ENCODE results near the gene TGFBR2. TPM values are rescaled to one million over a fixed set of nuclear protein-coding genes. Genes with fewer than 3 reads are reported as not detected.
A peak's percentile ranks its signal among the peaks of the same experiment; 100 is the strongest.
"Not testable (repeated sequence)": the region's sequence is repeated elsewhere in the genome, so short reads cannot be mapped to it uniquely, and the experiment has no call there.

The TGFBR2 gene
- polyA plus RNA-seq, 1 donor from 2014 or later = 76.8 TPM

DNA sequence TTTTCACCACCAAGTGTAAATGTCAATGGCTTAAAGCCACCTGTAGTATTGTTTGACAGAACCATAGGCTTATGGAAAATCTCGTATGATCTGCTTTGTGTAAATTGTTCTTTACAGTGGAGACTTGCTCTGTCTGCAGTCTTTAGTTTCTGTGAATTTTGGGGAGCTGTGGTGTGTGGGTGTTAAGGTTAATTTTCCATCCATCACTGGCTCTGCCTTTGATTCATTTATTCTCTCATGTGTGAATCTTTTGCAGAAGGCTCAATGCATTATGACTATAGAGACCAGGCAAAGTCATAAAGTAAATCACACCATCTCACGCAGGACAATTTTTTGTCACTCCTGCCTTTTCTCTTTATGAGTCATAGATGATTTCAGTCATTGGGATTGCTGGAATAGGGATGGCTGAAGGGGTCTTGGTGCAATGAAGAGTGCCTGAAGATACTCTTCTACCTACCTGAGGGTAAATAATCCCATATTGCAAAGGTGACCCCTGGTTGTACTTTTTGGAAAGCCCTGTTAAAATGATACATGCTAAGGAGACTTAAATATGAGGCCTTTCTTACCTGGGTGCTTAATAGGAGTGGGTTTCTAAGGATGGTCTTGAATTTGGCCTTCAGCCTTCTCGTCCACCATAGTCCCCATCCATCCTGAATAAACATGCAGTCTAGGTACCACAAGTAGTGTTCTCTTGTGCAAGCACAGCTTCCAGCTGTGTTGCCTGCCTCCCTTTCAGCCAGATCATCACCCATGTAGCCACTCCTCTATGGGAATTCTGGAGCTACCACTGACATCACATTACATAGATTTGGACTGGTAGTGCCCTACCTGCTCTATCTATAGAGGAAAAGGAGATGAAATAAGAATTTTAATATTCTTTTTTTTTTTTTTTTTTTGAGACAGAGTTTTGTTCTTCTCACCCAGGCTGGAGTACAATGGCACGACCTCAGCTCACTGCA lies 14.3 kb downstream of the TGFBR2 start:
- H3K36me3 Mint-ChIP-seq = no peaks in the 10 kb centered on the region
- peak overlapping the region; percentile 10 to 91 (median 64) for H3K4me3 Mint-ChIP-seq
- H3K4me1 Mint-ChIP-seq = peaks cover 68 to 77% (median 77%) of the 10 kb centered on the region in 3 donors
- no peaks in the 10 kb centered on the region for H3K27me3 Mint-ChIP-seq
- no peaks in the 10 kb centered on the region for H3K9me3 Mint-ChIP-seq
- H3K27ac Mint-ChIP-seq = peak overlapping the region; percentile 49 to 93 (median 91)

DNA sequence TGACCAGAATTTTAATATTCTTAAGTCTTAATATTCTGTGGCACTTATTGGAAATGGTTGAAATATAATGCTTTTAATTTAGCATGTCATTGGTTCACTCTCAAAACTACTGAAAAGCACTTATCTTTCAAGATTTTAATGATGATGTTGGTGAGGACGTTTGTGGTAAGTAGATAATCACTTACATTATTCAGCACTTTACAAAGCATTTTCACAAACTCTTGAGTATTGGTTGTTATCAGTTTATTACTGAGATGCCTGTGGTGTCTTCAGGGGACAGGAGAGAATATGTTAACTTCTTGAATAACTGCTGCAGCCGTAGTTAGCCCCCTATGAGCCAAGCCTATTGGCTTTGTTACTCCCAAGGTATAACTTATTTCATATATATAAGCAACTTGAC lies 15.2 kb downstream of the TGFBR2 start:
- H3K9me3 Mint-ChIP-seq = no peaks in the 10 kb centered on the region
- H3K36me3 Mint-ChIP-seq = peaks cover 5% of the 10 kb centered on the region
- peak overlapping the region; percentile 84 to 97 (median 91) for H3K27ac Mint-ChIP-seq
- H3K4me1 Mint-ChIP-seq = peaks cover 70 to 79% (median 79%) of the 10 kb centered on the region in 3 donors
- H3K27me3 Mint-ChIP-seq = no peaks in the 10 kb centered on the region
- peak overlapping the region in 3 of 4 donors; percentile 67 to 91 (median 69) for H3K4me3 Mint-ChIP-seq

DNA sequence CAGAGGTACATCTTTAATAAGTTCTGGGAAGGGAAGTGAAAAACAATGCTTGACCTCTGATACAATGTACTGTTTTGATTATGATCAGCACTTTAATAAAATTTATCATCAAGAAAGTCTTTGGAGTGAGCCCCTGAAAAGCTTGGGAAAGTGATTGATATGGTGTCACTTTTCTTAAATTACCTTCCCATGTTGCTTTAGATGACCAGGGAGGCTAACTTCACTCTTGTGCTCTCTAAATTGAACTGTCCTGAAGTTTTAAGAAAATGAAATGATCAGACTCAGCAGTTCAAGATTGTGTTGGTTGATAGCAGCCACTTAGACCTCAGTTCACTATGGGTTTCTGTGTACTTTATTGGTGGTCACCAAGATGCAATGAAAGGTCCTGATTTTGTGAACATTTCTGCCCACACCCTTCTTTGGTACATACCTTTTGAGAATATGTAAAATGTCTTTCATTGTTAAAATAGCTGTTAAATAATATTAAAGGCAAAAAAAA lies 15.7 kb downstream of the TGFBR2 start:
- no peaks in the 10 kb centered on the region for H3K27me3 Mint-ChIP-seq
- H3K36me3 Mint-ChIP-seq = peaks cover 5% of the 10 kb centered on the region
- H3K9me3 Mint-ChIP-seq = no peaks in the 10 kb centered on the region
- H3K4me3 Mint-ChIP-seq = peak overlapping the region in 3 of 4 donors; percentile 69 to 91 (median 85)
- H3K27ac Mint-ChIP-seq = peak overlapping the region; percentile 84 to 97 (median 91)
- peaks cover 68 to 78% (median 77%) of the 10 kb centered on the region in 3 donors for H3K4me1 Mint-ChIP-seq

DNA sequence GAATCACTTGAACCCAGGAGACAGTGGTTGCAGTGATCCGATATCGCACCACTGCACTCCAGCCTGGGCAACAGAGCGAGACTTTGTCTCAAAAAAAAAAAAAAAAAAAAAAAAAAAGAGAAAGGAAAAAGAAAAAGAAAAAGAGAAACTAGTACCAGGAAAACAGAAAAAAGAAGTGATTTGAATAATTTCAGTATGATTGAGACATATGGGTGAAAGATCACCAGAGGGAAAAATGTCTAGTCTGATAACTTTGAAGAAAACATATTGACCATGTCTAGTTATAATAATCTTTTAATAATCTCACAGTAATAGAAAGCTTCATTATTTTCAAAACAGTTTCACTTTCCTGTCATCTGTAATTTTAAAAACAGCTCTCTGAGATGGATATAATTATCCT lies 16.4 kb downstream of the TGFBR2 start:
- Mint-ChIP-seq H3K9me3 (no peaks in the 10 kb centered on the region), H3K36me3 (peaks cover 5% of the 10 kb centered on the region), H3K27me3 (no peaks in the 10 kb centered on the region), H3K27ac (peak overlapping the region; percentile 84 to 97 (median 91)), H3K4me1 (peaks cover 65 to 76% (median 74%) of the 10 kb centered on the region in 3 donors), H3K4me3 (peak overlapping the region; percentile 46 to 91 (median 77))

DNA sequence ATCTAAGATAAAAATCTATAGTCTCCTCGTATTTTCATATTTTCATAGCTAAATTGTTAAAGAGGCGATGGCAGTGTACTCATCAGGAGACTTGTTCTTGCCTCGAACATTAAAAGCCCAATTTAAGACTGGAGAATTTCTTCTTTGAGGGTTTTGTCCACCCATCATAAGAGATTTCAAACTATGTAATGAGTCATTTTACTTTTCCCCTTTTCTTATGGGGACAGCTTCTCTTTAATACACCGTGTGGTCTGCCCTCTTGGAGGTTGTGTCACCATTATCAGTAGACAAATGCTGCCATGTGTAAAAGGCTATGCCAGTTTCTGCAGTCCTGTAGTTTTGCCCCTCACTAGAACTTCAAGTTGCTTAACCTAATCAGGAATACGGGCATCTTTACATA lies 16.9 kb downstream of the TGFBR2 start:
- Mint-ChIP-seq H3K36me3 (peaks cover 5% of the 10 kb centered on the region), H3K27ac (peak overlapping the region; percentile 84 to 97 (median 91)), H3K27me3 (no peaks in the 10 kb centered on the region), H3K4me3 (peak overlapping the region; percentile 44 to 91 (median 79)), H3K4me1 (peaks cover 66 to 76% (median 71%) of the 10 kb centered on the region in 3 donors), H3K9me3 (no peaks in the 10 kb centered on the region)

DNA sequence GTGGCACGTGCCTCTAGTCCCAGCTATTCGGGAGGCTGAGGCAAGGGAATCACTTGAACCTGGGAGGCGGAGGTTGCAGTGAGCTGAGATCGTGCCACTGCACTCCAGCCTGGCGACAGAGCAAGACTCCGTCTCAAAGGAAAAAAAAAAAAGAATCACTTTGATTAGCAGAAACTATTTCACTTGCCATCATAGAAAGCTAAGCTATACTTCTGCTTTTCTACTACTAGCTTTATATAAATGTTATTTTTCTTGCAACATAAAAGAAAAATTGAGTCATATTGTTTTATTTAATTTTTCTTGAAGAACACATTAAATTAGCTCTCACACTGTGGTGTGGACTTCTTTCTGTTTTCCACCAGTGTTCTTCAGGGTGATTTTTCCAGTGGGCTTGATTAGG lies 18.1 kb downstream of the TGFBR2 start:
- Mint-ChIP-seq H3K4me1 (peaks cover 68 to 76% (median 70%) of the 10 kb centered on the region in 3 donors), H3K27ac (peak overlapping the region; percentile 84 to 97 (median 91)), H3K4me3 (peak overlapping the region in 3 of 4 donors; percentile 50 to 91 (median 89))
- not testable (repeated sequence) for H3K9me3 Mint-ChIP-seq, H3K27me3 Mint-ChIP-seq, H3K36me3 Mint-ChIP-seq

DNA sequence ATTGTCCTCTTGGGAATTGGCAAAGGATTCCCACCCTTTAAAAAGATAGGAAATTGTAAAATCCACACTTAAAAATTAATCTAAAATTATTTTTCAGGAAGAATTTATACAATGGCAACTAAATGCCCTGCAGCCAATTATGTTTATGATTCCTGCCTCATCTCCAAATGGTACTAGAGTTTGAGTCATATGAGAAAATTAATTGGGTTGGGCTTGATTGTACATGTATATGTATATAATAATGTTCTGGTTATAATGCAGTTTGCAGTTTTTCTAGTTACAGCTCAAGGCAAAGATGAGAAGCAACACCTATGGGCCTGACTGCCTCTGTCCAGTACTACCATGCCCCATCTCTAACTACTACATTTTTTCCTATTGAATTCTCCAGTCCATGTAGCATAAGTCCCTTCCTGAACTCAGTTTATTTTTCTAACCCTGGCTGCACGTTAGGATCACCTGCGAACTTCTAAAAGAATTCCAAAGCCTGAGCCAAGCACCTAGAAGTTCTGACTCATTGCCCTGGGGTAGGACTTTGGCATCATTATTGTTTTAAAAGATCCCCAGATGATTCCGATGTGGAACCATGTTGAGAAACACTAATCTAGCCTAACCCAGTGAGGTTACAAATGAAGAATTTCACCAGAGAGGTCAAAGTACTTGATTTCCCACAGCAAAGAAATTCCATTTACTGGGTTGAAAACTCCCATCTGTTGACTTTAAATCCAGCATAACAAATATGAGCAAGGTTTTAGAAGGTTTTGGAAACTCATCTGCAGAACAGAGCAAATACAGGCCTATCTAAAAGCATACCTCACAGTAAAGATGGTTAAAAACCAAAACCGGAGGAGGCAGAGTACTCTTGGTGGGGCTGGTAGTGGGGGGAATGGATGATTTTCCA lies 19.4 kb downstream of the TGFBR2 start:
- H3K9me3 Mint-ChIP-seq = no peaks in the 10 kb centered on the region
- H3K27ac Mint-ChIP-seq = peak overlapping the region; percentile 57 to 95 (median 93)
- H3K27me3 Mint-ChIP-seq = no peaks in the 10 kb centered on the region
- peak overlapping the region in 2 of 4 donors; percentile 27 to 72 for H3K4me3 Mint-ChIP-seq
- H3K36me3 Mint-ChIP-seq = peaks cover 5% of the 10 kb centered on the region
- H3K4me1 Mint-ChIP-seq = peaks cover 66 to 77% (median 72%) of the 10 kb centered on the region in 3 donors

DNA sequence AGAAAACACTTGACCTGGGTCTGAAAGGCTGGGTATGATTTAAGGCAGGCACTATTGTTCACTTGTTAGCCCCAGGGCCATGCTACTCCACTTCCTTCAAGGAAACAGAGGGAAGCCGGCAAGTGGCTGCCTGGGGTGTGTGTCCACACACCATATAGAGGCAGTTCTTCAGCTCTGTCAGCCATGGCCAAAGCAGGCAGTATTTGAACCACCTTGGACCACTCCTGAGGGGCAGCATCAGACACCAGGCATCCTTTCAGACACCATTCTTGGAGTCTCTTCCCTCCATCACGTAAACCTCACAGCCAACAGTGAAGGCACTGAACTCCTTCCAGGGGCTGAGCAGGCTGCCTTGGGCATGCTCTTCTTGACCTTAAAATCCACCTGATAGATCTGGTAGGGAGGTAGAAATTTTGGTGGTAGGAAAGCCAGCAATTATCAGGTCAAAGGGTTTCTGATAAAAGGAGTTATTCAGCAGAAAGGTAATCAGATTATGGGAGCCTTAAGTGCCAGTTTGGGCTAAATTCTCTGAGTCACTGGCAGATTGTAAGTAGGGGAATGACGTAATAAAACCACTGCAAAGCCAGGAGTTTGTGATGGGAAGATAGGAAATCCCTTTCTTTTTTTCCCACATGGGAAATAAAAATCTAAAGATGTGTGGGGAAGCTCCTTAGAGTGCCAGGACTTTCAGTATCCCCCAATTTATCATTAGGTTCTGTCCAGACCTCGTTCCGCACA lies 20.2 kb downstream of the TGFBR2 start:
- H3K4me1 Mint-ChIP-seq = peaks cover 67 to 79% (median 70%) of the 10 kb centered on the region in 3 donors
- H3K36me3 Mint-ChIP-seq = peaks cover 5% of the 10 kb centered on the region
- peak overlapping the region in 2 of 4 donors; percentile 27 to 72 for H3K4me3 Mint-ChIP-seq
- peak overlapping the region; percentile 57 to 95 (median 93) for H3K27ac Mint-ChIP-seq
- no peaks in the 10 kb centered on the region for H3K9me3 Mint-ChIP-seq
- no peaks in the 10 kb centered on the region for H3K27me3 Mint-ChIP-seq

DNA sequence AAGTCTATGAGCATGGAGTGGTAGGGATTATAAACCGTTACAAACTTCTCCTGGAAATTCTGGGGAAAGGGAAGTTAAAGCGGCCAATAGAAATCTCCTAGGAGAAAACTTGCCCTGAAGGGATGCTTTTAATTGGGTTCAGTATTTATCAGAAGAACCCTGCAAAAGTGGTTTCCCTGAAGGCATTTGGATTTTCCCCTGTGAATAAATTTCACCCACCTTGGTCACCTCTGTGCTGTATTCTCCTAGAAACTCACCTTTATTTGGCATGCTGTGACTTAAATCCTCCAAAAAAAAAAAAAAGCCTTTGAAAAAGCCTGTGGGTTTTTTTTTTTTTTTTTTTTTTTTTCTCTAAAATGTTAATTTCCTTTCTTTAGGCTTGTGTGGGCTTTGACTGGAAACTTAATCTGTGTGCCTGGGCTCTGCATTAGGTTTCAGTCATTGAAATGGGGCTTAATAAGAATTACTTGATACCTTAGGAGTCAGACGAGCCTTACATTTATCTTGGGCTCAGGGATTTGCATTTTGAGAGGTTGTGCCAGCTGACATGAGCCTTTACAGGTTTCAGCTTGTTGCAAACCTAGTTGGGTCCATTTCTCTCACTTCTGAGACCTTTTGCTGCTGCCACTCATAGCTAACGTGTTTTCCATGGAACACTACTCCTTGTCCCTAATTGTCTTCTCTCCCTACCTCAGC lies 22.0 kb downstream of the TGFBR2 start:
- Mint-ChIP-seq H3K4me3 (peak overlapping the region; percentile 56 to 91 (median 72)), H3K27ac (peak overlapping the region; percentile 88 to 97 (median 90)), H3K9me3 (no peaks in the 10 kb centered on the region), H3K36me3 (peaks cover 5% of the 10 kb centered on the region), H3K27me3 (no peaks in the 10 kb centered on the region), H3K4me1 (peaks cover 67 to 82% (median 70%) of the 10 kb centered on the region in 3 donors)

DNA sequence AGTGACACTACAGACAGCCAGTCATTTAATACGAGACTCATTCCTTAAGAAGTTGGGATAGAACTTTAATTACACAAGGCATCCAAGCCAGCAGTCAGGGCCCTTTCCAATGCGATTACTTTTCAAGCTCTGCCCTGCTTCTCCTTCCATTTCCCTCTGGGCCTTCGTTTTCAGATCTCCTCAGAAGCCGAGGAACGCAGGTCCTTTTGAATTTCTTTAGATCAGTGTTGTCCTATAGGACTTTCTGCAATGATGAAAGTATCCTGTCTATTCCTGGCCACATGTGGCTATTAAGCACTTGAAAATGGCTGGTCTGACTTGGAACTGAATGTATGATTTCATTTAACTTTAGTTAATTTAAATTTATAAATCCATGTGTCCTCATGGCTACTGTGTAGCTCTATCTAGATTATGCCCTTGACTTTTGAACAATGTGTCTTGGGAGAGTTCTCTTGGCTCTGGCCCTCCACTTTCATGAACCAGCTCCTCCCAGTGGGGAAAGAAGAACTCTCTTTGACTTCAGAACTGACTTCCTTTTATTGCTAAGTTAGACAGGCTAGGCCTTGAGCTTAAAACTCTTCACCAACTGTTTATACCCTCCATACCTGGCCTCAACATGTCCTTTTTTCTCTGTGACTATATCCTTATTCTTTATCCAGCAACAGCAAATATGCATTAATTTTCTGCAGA lies 22.6 kb downstream of the TGFBR2 start:
- peaks cover 65 to 81% (median 67%) of the 10 kb centered on the region in 3 donors for H3K4me1 Mint-ChIP-seq
- no peaks in the 10 kb centered on the region for H3K27me3 Mint-ChIP-seq
- H3K27ac Mint-ChIP-seq = peak overlapping the region; percentile 88 to 97 (median 97)
- H3K9me3 Mint-ChIP-seq = no peaks in the 10 kb centered on the region
- peak overlapping the region; percentile 62 to 91 (median 72) for H3K4me3 Mint-ChIP-seq
- peaks cover 5% of the 10 kb centered on the region for H3K36me3 Mint-ChIP-seq

DNA sequence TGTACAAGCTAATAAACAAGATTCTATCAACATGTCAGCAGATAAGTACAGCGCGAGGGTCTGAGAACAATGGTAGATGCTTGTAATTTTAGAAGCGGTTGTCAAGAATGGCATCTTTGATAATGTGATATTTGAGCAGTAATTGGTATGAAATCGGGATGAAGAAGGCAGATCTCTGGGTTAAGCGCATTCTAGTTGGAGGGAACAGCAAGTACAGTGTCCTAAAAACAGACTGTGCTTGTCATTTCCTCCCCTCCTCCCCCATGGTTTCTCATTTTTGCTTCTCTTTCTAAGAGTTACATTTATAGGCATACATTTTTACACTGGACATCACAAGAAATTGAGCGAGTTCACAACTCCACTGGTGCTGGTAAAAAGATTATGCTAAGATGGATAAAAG lies 23.3 kb downstream of the TGFBR2 start:
- Mint-ChIP-seq H3K4me1 (peaks cover 61 to 82% (median 70%) of the 10 kb centered on the region in 3 donors), H3K9me3 (no peaks in the 10 kb centered on the region), H3K27me3 (no peaks in the 10 kb centered on the region), H3K27ac (peak overlapping the region; percentile 88 to 97 (median 97)), H3K36me3 (peaks cover 6% of the 10 kb centered on the region), H3K4me3 (peak overlapping the region; percentile 34 to 91 (median 58))

DNA sequence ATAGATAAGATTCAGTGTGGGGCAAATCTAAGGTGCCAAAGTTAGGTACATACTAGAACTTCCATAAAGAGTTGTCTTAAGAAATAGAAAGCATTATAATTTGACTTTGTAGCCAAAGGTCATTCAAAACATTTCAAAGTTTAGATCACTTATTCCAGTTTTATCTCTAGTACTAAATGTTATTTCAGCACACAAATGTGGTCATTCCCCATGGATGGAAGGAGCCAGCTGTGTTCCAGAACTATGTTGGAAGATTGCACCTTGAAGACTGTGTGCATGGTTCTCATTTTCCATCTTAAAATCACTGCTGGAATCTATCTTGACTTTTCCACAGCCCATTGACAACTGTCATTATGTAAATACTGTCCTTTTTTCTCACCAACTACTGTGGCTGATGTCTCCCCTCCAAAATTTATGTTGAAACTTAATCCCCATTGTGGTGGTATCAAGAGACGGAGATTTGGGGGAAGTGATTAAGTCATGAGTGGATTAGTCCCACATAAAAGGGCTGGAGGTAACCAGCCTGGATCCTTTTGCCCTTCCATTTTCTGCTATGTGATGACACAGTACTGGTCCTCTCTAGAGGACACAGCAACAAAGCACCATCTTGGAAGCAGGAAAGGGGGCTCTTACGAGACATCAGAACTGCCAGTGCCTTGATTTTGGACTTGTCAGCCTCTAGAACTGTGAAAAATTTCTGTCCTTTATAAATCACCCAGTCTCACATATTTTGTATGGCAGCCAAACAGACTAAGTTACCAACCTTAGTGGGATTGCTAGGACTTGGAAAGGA lies 24.0 kb downstream of the TGFBR2 start:
- H3K27me3 Mint-ChIP-seq = no peaks in the 10 kb centered on the region
- peak overlapping the region; percentile 88 to 97 (median 97) for H3K27ac Mint-ChIP-seq
- H3K4me1 Mint-ChIP-seq = peaks cover 67 to 86% (median 76%) of the 10 kb centered on the region in 3 donors
- H3K4me3 Mint-ChIP-seq = peak overlapping the region in 3 of 4 donors; percentile 41 to 91 (median 76)
- peaks cover 7% of the 10 kb centered on the region for H3K36me3 Mint-ChIP-seq
- no peaks in the 10 kb centered on the region for H3K9me3 Mint-ChIP-seq

Measured in IgD-negative memory B cell (primary cell).